Tibial artery (tissue), 4 donors: ENCODE data around the gene ERP27.

Experiments
- DNase-seq, 2 donors: peaks; one replicate each; pipeline ENCODE4 v3.0.0-alpha.2; 2019
- H3K27ac ChIP-seq, 2 donors: fragments of 200-600 bp; sonication (generic) in 1 of 2; 1 replicate in 1 of 2; 2 replicates in 1 of 2; pipeline ENCODE4 v1.5.1; 2018 to 2019; ENCODE audit warnings: mild to moderate bottlenecking in 1 of 2
- H3K27me3 ChIP-seq, 2 donors: fragments of 200-600 bp; sonication (generic) in 1 of 2; one replicate each; pipeline versions ENCODE4 v1.5.1 to v1.6.0; 2016 to 2019
- H3K36me3 ChIP-seq, 3 donors: fragments of 200-600 bp; sonication (generic) in 2 of 3; one replicate each; pipeline ENCODE4 v1.5.1; 2016 to 2019; ENCODE audit warnings: mild to moderate bottlenecking in 2 of 3
- H3K4me1 ChIP-seq, 4 donors: fragments of 200-600 bp; sonication (generic) in 2 of 4; 1 replicate in 3 of 4; 2 replicates in 1 of 4; pipeline ENCODE4 v1.5.1; 2016 to 2019
- H3K4me3 ChIP-seq, 2 donors: fragments of 200-600 bp; sonication (generic) in 1 of 2; 1 replicate in 1 of 2; 2 replicates in 1 of 2; pipeline ENCODE4 v1.5.1; 2018 to 2019; ENCODE audit warnings: mild to moderate bottlenecking in 2 of 2
- H3K9me3 ChIP-seq, 3 donors: fragments of 200-600 bp; sonication (generic) in 1 of 3; one replicate each; pipeline ENCODE4 v1.5.1; 2016 to 2019
- intact Hi-C: fragments of 100-400 bp; cut with DNase I; formaldehyde crosslinking; loops from one replicate; pipeline ENCODE4 v1.15.0; 2023; ENCODE audit warnings: low total_unique reads
- TF ChIP-seq, protein P1 (sequence below), 2 experiments: fragments of 200-600 bp in 1 of 2; fragments of 450-650 bp in 1 of 2; IDR thresholded peaks; one replicate each; pipeline ENCODE4 v1.5.1; 2017 to 2019; ENCODE audit warnings: antibody characterized with exemption in 2 of 2, mild to moderate bottlenecking in 1 of 2, moderate library complexity in 1 of 2

ERP27 gene

DNA sequence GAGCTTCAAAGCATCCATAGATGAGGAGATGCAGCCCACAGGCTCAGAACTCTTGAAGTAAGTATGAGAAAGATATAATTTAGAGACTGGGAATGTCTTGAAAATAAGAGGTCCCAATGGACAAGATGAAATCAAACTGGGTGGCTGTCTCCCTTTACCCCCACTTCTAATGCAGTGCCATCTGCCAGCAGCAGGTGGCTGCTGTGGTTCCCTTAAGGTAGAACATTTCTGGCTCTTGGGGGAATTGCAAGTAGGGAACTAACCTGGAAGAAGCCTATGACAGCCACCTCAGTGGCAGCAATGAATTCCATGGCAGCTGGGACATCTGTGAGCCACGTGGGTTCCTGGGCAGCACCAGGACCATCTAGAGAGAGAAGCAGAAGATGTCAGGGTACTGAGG is 648 bp downstream of the ERP27 start:
- no peak for DNase-seq
- TF ChIP-seq, protein P1, sequence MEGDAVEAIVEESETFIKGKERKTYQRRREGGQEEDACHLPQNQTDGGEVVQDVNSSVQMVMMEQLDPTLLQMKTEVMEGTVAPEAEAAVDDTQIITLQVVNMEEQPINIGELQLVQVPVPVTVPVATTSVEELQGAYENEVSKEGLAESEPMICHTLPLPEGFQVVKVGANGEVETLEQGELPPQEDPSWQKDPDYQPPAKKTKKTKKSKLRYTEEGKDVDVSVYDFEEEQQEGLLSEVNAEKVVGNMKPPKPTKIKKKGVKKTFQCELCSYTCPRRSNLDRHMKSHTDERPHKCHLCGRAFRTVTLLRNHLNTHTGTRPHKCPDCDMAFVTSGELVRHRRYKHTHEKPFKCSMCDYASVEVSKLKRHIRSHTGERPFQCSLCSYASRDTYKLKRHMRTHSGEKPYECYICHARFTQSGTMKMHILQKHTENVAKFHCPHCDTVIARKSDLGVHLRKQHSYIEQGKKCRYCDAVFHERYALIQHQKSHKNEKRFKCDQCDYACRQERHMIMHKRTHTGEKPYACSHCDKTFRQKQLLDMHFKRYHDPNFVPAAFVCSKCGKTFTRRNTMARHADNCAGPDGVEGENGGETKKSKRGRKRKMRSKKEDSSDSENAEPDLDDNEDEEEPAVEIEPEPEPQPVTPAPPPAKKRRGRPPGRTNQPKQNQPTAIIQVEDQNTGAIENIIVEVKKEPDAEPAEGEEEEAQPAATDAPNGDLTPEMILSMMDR (IDR thresholded peaks at IDR 0.05) = no peak
- intact Hi-C loops = loop anchor here (10.0 kb wide), 1 partner anchor 47 kb away; no protein-coding TSS in a partner anchor
- H3K27me3 ChIP-seq = no peaks in the 10 kb centered on the region
- no peaks in the 10 kb centered on the region for H3K4me1 ChIP-seq
- H3K36me3 ChIP-seq = peaks cover 7 to 16% (median 14%) of the 10 kb centered on the region in 3 donors
- no peak overlapping the region for H3K27ac ChIP-seq
- H3K9me3 ChIP-seq = no peaks in the 10 kb centered on the region
- H3K4me3 ChIP-seq = no peak overlapping the region

DNA sequence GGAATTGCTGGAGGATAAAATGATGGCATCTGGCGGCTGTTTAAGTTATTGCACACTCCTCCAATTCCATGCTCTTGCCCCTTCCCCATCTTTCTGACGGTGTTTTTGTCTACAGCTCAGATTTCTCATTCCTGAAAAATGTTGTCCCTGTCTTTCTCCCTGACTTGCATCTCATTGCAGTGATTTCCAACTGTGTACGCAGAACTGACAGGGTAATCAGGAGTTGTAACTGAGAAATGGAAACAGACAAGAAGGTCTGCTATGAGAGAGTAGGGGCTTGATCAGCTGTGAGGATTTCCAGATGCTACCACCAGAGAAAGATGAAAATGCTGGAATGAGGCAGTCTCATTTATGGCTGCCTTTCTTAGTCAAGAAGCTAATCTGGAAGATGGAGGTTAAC is 1.3 kb downstream of the ERP27 start:
- H3K4me1 ChIP-seq = no peaks in the 10 kb centered on the region
- DNase-seq = no peak
- no peaks in the 10 kb centered on the region for H3K27me3 ChIP-seq
- peaks cover under 1 to 9% (median 8%) of the 10 kb centered on the region in 3 donors for H3K36me3 ChIP-seq
- H3K4me3 ChIP-seq = no peak overlapping the region
- H3K27ac ChIP-seq = no peak overlapping the region
- intact Hi-C loops = loop anchor here (10.0 kb wide), 1 partner anchor 48 kb away; no protein-coding TSS in a partner anchor
- no peaks in the 10 kb centered on the region for H3K9me3 ChIP-seq
- TF ChIP-seq, protein P1 (IDR thresholded peaks at IDR 0.05) = no peak

DNA sequence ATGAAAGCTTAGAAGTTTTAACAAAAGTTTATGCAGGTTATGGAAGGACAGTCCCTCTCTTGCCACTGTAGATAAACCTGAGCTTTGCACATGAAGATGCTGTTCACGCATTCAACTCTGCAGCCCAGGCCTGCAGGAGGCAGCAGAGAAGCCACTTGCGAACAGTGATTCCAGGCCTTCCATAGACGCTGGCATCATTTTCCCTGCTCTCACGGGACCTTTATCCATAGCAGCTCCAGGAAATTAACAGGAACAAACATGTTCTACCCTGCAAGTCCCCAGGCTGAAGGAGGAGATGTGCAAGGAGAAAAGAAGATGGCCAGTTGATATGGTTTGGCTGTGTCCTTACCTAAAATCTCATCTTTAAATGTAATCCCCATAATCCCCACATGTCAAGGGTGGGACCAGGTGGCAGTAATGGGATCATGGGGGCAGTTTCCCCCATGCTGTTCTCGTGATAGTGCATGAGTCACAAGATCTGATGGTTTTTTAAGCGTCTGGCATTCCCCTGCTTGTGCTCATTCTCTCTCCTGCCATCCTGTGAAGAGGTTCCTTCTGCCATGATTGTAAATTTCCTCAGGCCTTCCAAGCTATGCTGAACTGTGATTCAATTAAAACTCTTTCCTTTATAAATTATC is 2.0 kb downstream of the ERP27 start:
- Histone ChIP-seq H3K27ac (no peak overlapping the region), H3K9me3 (no peaks in the 10 kb centered on the region), H3K4me3 (no peak overlapping the region), H3K4me1 (peaks cover 0 to 2% (median 0%) of the 10 kb centered on the region in 4 donors), H3K27me3 (no peaks in the 10 kb centered on the region), H3K36me3 (peaks cover 0 to 3% (median 2%) of the 10 kb centered on the region in 3 donors)
- no peak for DNase-seq
- TF ChIP-seq, protein P1 (IDR thresholded peaks at IDR 0.05) = no peak
- intact Hi-C loops = loop anchor here (10.0 kb wide), 1 partner anchor 48 kb away; no protein-coding TSS in a partner anchor

DNA sequence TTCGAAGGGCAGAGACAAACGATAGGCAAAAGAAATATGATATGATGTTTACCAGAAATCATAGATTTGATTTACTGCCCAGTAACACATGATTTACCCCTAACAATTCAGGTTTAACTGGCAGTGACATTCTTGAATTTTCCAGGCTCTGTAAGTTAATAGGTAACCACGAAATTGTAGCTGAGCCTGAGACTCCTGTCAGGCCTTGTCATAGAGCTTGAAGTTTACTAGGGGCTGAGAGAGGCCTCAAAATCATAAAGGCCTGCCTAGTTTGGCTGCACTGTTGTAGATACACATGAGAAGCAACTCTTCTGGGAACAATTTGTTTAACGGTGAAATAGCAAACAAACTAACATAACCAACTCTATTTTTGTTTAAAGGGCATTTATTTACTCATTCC is 3.3 kb downstream of the ERP27 start:
- H3K9me3 ChIP-seq = no peaks in the 10 kb centered on the region
- H3K4me3 ChIP-seq = no peak overlapping the region
- no peaks in the 10 kb centered on the region for H3K36me3 ChIP-seq
- H3K27me3 ChIP-seq = no peaks in the 10 kb centered on the region
- TF ChIP-seq, protein P1 (IDR thresholded peaks at IDR 0.05) = no peak
- intact Hi-C loops = loop anchor here (10.0 kb wide), 1 partner anchor 50 kb away; no protein-coding TSS in a partner anchor
- DNase-seq = no peak
- H3K4me1 ChIP-seq = peaks cover 0 to 15% (median 6%) of the 10 kb centered on the region in 4 donors
- H3K27ac ChIP-seq = no peak overlapping the region

DNA sequence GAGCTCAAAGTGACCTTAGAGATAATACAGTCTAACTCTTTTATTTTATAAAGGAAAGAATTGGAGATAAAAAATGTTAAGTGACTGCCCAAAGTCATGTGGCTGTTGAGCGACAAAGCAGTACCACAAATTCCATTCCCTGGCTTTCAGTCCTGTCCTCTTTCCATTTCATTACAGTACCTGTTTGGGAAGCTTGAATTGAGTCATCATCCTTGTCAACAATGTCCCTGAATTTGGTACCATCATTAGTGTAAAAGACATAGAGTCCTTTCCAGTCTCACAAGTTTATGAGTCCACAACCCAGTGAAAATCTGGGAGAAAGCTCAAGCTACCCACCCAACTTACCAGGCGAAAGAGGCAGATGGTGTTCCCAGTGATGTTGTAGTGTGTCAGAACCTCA is 3.8 kb downstream of the ERP27 start:
- Histone ChIP-seq H3K27me3 (no peaks in the 10 kb centered on the region), H3K9me3 (no peaks in the 10 kb centered on the region), H3K4me3 (no peak overlapping the region), H3K4me1 (peaks cover 0 to 20% (median 11%) of the 10 kb centered on the region in 4 donors), H3K36me3 (no peaks in the 10 kb centered on the region), H3K27ac (no peak overlapping the region)
- intact Hi-C loops = loop anchor here (10.0 kb wide), 1 partner anchor 50 kb away; no protein-coding TSS in a partner anchor
- TF ChIP-seq, protein P1 (IDR thresholded peaks at IDR 0.05) = no peak
- no peak for DNase-seq
